ENCODE data around the gene FBXO45. TPM values are rescaled to one million over a fixed set of nuclear protein-coding genes. Genes with fewer than 3 reads are reported as not detected.
A peak's percentile ranks its signal among the peaks of the same experiment; 100 is the strongest.

Gene FBXO45
- total and polyA plus RNA-seq, 9 of the 15 experiments (the other 6 are each of a cell fraction or from before 2014, with no cell fraction given) = 15.2 to 52.8 (median 37.0) TPM

GRCh38 chr3:196568246-196569002, at the start of gene FBXO45, which contains the start of gene WDR53 (continued):
- TF ChIP-seq, protein P1, sequence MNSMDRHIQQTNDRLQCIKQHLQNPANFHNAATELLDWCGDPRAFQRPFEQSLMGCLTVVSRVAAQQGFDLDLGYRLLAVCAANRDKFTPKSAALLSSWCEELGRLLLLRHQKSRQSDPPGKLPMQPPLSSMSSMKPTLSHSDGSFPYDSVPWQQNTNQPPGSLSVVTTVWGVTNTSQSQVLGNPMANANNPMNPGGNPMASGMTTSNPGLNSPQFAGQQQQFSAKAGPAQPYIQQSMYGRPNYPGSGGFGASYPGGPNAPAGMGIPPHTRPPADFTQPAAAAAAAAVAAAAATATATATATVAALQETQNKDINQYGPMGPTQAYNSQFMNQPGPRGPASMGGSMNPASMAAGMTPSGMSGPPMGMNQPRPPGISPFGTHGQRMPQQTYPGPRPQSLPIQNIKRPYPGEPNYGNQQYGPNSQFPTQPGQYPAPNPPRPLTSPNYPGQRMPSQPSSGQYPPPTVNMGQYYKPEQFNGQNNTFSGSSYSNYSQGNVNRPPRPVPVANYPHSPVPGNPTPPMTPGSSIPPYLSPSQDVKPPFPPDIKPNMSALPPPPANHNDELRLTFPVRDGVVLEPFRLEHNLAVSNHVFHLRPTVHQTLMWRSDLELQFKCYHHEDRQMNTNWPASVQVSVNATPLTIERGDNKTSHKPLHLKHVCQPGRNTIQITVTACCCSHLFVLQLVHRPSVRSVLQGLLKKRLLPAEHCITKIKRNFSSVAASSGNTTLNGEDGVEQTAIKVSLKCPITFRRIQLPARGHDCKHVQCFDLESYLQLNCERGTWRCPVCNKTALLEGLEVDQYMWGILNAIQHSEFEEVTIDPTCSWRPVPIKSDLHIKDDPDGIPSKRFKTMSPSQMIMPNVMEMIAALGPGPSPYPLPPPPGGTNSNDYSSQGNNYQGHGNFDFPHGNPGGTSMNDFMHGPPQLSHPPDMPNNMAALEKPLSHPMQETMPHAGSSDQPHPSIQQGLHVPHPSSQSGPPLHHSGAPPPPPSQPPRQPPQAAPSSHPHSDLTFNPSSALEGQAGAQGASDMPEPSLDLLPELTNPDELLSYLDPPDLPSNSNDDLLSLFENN (IDR thresholded peaks at IDR 0.05; ENCODE audit: low read depth in 2 of 2, low read length in 2 of 2) = peak in 1 of 2 experiments; percentile 39; a peak in 1 of 4 replicates
- TF ChIP-seq SUPT5H (IDR thresholded peaks at IDR 0.05) (peak; percentile 91), TAF15 (IDR thresholded peaks at IDR 0.05; ENCODE audit: low read depth, low read length) (no peak), SREBF1 (IDR thresholded peaks at IDR 0.05; ENCODE audit: borderline replicate concordance, low read depth, low read length) (no peak), PKNOX1 (IDR thresholded peaks at IDR 0.05) (no peak), SMARCE1 (IDR thresholded peaks at IDR 0.05) (no peak; the same call in 1 of the 2 replicates), ATF7 (IDR thresholded peaks at IDR 0.05) (peak; percentile 77), TFAM (CRISPR knock-in tag; conservative IDR thresholded peaks at IDR 0.05) (no peak), TAF9B (IDR thresholded peaks at IDR 0.05; ENCODE audit: partially characterized antibody) (peak; percentile 51), TAF7 (tag; IDR thresholded peaks at IDR 0.05) (no peak), PRMT5 (CRISPR knock-in tag; IDR thresholded peaks at IDR 0.05) (no peak)
- TF ChIP-seq, protein P2, sequence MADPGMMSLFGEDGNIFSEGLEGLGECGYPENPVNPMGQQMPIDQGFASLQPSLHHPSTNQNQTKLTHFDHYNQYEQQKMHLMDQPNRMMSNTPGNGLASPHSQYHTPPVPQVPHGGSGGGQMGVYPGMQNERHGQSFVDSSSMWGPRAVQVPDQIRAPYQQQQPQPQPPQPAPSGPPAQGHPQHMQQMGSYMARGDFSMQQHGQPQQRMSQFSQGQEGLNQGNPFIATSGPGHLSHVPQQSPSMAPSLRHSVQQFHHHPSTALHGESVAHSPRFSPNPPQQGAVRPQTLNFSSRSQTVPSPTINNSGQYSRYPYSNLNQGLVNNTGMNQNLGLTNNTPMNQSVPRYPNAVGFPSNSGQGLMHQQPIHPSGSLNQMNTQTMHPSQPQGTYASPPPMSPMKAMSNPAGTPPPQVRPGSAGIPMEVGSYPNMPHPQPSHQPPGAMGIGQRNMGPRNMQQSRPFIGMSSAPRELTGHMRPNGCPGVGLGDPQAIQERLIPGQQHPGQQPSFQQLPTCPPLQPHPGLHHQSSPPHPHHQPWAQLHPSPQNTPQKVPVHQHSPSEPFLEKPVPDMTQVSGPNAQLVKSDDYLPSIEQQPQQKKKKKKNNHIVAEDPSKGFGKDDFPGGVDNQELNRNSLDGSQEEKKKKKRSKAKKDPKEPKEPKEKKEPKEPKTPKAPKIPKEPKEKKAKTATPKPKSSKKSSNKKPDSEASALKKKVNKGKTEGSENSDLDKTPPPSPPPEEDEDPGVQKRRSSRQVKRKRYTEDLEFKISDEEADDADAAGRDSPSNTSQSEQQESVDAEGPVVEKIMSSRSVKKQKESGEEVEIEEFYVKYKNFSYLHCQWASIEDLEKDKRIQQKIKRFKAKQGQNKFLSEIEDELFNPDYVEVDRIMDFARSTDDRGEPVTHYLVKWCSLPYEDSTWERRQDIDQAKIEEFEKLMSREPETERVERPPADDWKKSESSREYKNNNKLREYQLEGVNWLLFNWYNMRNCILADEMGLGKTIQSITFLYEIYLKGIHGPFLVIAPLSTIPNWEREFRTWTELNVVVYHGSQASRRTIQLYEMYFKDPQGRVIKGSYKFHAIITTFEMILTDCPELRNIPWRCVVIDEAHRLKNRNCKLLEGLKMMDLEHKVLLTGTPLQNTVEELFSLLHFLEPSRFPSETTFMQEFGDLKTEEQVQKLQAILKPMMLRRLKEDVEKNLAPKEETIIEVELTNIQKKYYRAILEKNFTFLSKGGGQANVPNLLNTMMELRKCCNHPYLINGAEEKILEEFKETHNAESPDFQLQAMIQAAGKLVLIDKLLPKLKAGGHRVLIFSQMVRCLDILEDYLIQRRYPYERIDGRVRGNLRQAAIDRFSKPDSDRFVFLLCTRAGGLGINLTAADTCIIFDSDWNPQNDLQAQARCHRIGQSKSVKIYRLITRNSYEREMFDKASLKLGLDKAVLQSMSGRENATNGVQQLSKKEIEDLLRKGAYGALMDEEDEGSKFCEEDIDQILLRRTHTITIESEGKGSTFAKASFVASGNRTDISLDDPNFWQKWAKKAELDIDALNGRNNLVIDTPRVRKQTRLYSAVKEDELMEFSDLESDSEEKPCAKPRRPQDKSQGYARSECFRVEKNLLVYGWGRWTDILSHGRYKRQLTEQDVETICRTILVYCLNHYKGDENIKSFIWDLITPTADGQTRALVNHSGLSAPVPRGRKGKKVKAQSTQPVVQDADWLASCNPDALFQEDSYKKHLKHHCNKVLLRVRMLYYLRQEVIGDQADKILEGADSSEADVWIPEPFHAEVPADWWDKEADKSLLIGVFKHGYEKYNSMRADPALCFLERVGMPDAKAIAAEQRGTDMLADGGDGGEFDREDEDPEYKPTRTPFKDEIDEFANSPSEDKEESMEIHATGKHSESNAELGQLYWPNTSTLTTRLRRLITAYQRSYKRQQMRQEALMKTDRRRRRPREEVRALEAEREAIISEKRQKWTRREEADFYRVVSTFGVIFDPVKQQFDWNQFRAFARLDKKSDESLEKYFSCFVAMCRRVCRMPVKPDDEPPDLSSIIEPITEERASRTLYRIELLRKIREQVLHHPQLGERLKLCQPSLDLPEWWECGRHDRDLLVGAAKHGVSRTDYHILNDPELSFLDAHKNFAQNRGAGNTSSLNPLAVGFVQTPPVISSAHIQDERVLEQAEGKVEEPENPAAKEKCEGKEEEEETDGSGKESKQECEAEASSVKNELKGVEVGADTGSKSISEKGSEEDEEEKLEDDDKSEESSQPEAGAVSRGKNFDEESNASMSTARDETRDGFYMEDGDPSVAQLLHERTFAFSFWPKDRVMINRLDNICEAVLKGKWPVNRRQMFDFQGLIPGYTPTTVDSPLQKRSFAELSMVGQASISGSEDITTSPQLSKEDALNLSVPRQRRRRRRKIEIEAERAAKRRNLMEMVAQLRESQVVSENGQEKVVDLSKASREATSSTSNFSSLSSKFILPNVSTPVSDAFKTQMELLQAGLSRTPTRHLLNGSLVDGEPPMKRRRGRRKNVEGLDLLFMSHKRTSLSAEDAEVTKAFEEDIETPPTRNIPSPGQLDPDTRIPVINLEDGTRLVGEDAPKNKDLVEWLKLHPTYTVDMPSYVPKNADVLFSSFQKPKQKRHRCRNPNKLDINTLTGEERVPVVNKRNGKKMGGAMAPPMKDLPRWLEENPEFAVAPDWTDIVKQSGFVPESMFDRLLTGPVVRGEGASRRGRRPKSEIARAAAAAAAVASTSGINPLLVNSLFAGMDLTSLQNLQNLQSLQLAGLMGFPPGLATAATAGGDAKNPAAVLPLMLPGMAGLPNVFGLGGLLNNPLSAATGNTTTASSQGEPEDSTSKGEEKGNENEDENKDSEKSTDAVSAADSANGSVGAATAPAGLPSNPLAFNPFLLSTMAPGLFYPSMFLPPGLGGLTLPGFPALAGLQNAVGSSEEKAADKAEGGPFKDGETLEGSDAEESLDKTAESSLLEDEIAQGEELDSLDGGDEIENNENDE (IDR thresholded peaks at IDR 0.05; ENCODE audit: low read depth, low read length) = no peak
